Endometrium (tissue), 2 donors: ENCODE results near the gene CUL2.
A peak's percentile ranks its signal among the peaks of the same experiment; 100 is the strongest.
"Not testable (repeated sequence)": the region's sequence is repeated elsewhere in the genome, so short reads cannot be mapped to it uniquely, and the experiment has no call there.

Experiments used
- FAIRE-seq: peaks from 2 replicates; lab custom pipeline; 2012; peaks lifted over from hg19 to GRCh38; lab: Jason Lieb, UNC
- donor health status: control.
- donor health status: control.

Gene CUL2

DNA sequence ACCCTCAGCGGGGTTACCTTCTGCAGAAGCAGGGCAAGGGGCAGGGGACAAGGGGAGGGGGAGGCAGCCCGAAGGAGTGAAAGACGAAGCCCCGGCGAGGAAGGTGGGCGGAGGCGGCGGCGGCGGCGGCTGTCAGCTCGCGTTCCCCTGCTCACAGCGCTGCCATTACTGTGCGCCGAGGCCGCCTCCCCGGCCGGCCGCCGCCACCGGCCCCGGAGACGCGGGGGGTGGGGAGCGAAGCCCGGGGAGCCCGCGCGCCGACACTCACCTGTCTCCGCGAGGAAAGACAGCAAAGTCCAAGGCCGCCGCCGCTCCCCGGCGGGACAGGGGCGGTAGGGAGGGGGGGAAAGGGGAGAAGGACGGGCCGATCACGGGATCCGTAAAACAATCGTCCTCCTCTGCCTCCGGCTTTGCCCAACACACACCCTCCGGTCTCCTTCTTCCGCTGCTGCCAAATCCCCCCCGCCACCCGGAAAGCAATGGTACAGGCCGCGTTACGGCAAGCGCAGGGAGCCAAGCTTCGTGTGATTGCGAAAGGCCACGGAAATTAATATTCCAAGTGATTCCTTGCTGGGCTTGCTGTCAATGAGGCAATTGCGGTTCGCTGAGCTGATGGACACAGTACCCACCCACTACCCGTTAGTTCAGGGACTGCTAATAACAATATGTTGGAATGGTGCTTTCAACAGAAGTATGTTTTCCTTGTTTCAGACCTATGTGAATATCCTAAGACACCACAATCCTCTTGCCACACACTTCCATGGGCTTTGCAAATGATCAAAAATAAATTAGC is at the start of gene CUL2:
Gene CUL2 (minus strand): TSS at position 180 of the 793 bp plus-strand sequence. CDS start 19,024 bp downstream, outside the sequence.
- no peak for FAIRE-seq

DNA sequence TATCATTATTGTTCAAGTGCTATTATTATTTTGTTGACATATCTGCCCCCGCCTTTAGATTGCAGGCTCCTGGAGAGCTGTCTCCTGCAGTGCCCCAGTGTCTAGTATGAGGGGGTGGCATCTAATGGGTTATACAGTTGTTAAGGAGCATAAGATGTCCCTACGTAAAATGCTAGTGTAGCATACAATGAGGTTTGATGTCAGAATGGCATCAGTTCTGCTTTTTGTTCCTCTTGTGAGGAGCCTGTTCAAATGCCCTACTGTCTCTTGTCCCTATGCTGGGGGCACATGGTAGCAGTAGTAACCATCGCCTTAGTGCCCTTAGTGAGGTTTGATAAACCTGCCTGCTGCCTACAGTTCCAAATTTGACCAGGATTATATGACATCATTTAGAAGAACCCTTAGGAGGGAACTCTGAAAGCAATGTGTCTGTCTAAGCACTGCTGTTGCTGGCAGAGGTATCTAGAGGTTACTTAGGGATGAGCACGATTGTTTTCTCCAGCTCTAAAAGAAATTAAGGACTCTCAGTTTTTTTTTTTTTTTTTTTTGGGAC is 46.2 kb upstream of the CUL2 start:
- no peak for FAIRE-seq

GRCh38 chr10:35135861-35136260 is 45.7 kb upstream of the CUL2 start:
- FAIRE-seq = no peak

DNA sequence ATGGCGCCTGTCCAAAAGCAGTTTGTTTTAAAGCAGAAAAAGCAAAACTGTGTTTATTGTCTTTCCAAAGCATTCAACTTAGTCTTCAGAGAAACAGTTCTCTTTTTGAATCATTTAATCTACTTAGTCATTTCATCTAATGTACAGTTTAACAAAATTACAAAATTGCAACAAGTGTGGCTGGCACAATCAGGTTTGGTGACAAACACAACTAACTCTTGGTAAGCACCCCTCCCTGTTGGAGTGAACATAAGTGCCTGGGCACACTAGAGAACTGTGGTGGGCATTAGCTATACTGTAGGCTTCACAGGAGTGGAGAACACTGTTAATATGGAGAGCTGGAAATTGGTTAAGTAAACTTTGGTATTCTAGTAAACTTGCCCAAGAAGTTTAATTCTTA is 43.4 kb upstream of the CUL2 start:
- no peak for FAIRE-seq

DNA sequence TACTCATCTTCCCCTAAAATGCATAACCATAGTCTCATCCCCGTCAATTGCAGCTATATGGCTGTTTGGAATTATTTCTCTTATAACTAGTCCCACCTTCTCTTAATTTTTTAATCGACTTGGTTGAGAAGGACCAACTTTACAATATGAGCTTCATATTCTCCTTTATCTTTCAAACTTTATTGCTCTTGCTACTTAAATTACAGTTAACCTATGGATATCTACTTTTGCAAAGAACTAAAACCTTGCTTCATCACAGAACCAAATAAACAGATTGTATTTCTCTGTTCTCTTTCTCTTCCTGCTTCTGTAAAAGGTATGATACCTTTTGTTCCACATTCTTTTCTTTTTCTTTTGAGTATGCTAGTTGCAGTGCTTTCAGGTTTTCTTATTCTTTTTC is 42.6 kb upstream of the CUL2 start:
- peak; percentile 18 for FAIRE-seq

GRCh38 chr10:35130663-35131062 is 40.5 kb upstream of the CUL2 start:
- no peak for FAIRE-seq

GRCh38 chr10:35129185-35129674 is 39.1 kb upstream of the CUL2 start:
- no peak for FAIRE-seq

DNA sequence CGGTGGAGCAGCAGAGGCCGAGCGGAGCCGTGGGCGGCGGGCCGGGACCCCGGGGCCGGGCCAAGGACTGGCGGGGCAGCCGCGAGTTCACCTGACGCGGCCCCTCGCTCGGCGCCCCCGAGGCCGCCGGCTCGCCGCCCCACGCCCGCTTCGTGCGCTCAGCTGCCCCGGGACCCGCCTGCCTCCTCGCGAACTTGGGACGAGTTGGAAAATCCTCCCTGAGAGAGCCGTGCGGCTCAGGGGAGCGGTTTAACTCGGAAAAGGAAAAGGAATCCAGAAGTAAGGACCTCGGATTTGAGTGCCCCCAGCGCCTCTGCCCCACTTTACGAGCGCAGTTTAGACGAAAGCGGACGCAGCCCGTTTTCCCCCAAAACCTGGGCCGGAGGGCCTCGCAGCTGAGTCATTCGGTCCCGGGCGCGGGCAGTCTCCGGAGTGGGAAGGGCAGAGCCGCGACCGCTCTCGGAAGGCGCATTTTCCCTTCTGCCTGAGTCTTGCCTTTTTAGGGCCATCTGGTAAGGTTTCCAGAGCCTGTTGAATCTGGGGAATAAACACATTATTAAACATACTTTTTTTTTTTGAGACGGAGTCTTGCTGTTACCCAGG is 37.2 kb upstream of the CUL2 start:
- no peak for FAIRE-seq

GRCh38 chr10:35126530-35127288 is 36.6 kb upstream of the CUL2 start, which contains the start of gene CREM:
Gene CREM, plus strand, starts transcription at chr10:35126846. Its CDS starts 10,990 bp downstream, at chr10:35137836.
- no peak for FAIRE-seq

GRCh38 chr10:35126062-35126529 is 36.0 kb upstream of the CUL2 start:
- FAIRE-seq = no peak

DNA sequence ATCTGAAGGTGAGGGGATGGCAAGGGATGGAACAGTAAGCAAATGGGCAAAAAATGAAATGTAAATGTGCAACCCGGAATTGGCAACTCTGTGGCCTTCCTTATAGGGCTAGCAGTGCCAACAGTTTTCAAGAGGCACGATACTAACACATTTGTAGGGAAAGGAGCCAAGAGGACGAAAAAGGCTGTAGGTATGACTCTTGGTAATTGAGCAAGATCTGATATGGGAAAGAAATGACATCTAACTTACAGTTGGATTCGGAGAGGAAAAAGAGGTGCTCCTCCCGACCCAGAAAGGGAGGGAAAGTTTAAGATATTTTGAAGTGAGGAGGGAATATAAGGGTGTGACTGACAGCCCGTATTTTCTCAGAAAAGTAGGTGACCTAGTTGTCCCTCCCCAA is 34.4 kb upstream of the CUL2 start:
- no peak for FAIRE-seq

GRCh38 chr10:35119378-35119777 is 29.2 kb upstream of the CUL2 start:
- FAIRE-seq = no peak

DNA sequence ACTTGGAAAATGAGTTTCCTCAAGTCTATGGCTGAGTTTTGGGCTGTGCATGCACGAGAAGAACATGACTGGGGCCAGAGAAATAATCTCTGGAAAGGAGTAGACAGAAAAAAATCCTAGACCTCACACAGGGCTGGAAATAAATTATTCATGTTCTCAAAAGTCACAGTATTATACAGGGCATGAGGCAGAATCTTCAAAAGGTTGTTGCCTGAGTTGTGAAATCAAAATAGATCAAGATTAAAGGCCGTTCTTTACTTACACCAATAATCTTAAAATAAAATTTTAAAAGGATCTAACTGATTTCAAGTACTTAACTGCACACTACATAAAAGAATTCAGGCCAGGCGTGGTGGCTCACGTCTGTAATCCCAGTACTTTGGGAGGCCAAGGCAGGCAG is 22.4 kb upstream of the CUL2 start:
- FAIRE-seq = no peak

DNA sequence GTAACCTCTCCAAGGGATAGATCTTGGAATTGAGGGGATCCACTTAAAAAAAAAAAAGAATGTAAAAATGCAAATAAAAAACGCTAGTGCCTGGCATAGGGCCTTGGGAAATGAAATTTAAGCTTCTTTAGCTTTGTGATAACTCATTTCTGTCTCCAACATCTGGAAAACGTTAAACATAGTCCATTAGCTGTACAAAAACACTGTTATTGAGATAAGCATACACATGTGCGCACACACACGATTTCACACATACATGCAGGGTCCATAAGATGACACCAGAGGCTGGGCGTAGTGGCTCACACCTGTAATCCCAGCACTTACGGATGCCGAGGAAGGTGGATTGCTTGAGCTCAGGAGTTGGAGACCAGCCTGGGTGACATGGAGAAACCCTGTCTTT is 13.7 kb upstream of the CUL2 start:
- no peak for FAIRE-seq

DNA sequence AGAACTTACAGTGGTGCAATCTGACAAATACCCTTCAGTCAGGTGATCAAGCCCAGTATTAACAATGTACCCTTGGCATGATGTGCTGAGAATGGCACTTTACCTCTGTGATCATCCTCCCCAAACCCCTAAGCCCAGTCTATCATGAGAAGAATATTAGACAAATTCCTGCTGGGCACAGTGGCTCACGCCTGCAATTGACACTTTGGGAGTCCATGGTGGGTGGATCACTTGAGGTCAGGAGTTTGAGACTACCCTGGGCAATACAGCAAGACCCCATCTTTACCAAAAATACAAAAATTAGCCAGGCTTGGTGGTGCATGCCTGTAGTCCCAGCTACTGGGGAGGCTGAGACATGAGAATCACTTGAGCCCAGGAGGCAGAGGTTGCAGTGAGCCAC is 7.4 kb upstream of the CUL2 start:
- FAIRE-seq = no peak

DNA sequence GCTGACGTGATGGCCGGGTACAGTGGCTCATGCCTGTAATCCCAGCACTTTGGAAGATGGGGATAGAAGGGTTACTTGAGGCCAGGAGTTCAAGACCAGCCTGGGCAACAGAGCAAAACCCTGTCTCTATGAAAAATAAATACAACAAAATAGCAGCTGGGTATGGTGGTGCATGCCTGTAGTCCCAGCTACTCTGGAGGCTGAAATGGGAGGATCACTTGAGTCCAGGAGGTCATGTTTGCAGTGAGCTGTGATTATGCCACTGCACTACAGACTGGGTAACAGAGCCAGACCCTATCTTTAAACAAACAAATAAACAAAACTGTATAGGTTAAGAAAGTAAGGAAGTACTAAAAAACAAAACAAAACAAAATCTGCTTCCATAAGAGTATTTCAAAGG is 6.2 kb upstream of the CUL2 start:
- FAIRE-seq = no peak

DNA sequence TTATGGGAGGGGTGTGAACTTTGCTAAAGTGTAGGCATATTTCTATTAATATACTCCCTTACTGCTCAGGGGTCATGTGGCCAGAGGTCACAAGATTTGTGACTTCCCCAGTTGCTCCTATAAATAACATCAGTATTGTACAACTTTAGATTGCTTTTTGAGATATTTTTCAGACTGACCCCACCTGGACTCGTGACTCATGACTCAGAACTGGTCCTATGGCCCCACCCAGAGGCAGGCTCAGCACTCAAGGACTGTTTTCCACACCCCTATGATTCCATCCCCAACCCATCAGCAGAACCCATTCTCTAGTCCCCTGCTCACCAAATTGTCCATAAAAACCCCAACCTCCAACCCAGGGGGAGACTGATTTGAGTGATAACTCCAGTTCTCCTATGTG is 2.7 kb upstream of the CUL2 start:
- no peak for FAIRE-seq

- FAIRE-seq = no peak
Observed at GRCh38 chr10:35091994-35092790, 2.1 kb upstream of the CUL2 start.

GRCh38 chr10:35089611-35090161 is 455 bp downstream of the CUL2 start:
- FAIRE-seq = no peak

DNA sequence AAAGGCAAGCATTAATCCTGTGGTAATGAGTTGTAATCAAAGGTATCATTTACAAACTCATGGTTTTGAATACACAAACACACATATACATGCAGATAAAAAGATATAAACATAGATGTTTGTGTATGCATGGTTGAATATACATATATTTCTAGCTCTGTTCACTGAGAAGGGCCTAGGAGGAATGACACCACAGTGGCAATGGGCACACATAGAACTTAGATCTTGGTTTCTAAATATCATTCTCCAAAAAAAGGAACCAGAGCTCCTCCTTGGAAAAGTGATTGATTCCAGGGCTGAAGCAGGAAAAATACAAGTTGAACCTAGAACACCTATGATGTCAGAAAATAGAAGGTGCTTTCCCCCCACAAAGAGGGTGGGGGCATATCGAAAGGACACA is 6.9 kb downstream of the CUL2 start:
- no peak for FAIRE-seq

- FAIRE-seq = not testable (repeated sequence)
Observed at GRCh38 chr10:35080261-35080660, 9.9 kb downstream of the CUL2 start.
